ENCODE data around the gene LDLRAP1. TPM values are rescaled to one million over a fixed set of nuclear protein-coding genes. Genes with fewer than 3 reads are reported as not detected.

LDLRAP1 gene
- polyA plus RNA-seq, 1 donor = 17.8 TPM

DNA sequence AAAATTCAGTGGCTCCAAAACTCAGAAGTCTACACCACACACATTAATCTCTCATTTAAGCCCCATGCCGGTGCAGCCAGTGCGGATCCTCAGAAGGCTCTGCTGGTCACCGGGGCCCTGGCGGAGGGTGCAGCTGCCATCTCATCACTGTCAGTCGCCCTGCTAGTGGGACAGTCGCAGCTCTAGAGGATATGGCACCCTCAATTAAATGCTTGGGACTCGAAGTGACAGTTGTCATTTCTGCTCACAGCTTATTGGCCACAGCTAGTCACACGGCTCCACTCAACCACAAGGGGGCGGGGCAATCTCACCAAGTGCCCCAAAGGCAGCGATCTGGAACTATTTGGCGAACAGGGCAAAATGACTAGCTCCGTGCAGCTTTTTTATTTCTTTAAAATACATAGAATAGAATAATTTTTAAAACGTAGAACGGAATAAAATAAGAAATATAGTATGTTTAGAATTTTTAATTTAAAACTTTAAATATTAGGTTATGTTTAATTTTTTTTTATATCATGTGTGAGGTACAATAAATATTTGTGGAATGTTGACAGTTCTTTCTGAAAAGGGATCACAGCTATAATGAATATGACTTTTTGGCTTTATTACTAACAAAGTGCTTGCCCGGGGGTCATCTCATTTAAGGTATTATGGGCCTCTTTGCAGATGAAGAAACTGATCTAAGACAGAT lies 65.2 kb downstream of the LDLRAP1 start:
- WGBS (ENCODE audit: insufficient coverage, low lambda C conversion rate) = 8% methylated on average over 6 of the region's 15 CpGs
- H3K4me1 ChIP-seq (ENCODE audit: control insufficient read depth, insufficient read depth, low read length) = no peaks in the 10 kb centered on the region
- DNase-seq = peak; percentile 63 to 66
- no peak overlapping the region for H3K4me3 ChIP-seq (ENCODE audit: low read length)
- H3K27me3 ChIP-seq (ENCODE audit: control insufficient read depth, insufficient read depth, low read length) = peaks cover 12% of the 10 kb centered on the region
- H3K36me3 ChIP-seq (ENCODE audit: control insufficient read depth, insufficient read depth, low read length) = no peaks in the 10 kb centered on the region
- H3K27ac ChIP-seq (ENCODE audit: low read length) = no peak overlapping the region
- H3K9me3 ChIP-seq (ENCODE audit: control insufficient read depth, low read depth, low read length) = no peaks in the 10 kb centered on the region

DNA sequence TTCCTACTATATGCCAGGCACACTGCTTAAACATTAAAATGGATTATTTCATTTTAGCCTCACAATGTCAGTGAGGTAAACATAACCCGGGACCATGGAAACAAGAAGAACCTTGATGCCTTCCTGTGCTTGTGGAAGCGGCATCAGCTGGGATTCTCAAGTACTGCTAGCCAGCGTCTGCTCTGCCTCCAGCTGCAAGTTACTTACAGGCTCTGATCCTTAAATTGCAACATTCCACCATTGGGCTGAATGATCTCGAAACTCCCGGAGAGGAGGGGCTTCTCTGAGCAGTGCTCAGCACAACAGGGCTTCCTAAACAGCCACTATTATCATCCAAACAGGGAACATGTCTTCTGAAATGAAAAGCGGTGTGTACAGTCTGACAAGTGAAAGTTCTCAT lies 66.5 kb downstream of the LDLRAP1 start:
- Histone ChIP-seq H3K9me3 (ENCODE audit: control insufficient read depth, low read depth, low read length) (no peaks in the 10 kb centered on the region), H3K4me1 (ENCODE audit: control insufficient read depth, insufficient read depth, low read length) (no peaks in the 10 kb centered on the region), H3K4me3 (ENCODE audit: low read length) (no peak overlapping the region), H3K27ac (ENCODE audit: low read length) (no peak overlapping the region), H3K27me3 (ENCODE audit: control insufficient read depth, insufficient read depth, low read length) (peaks cover 12% of the 10 kb centered on the region), H3K36me3 (ENCODE audit: control insufficient read depth, insufficient read depth, low read length) (no peaks in the 10 kb centered on the region)
- DNase-seq = no peak
- 80% methylated on average over 1 of the region's 6 CpGs for WGBS (ENCODE audit: insufficient coverage, low lambda C conversion rate)

DNA sequence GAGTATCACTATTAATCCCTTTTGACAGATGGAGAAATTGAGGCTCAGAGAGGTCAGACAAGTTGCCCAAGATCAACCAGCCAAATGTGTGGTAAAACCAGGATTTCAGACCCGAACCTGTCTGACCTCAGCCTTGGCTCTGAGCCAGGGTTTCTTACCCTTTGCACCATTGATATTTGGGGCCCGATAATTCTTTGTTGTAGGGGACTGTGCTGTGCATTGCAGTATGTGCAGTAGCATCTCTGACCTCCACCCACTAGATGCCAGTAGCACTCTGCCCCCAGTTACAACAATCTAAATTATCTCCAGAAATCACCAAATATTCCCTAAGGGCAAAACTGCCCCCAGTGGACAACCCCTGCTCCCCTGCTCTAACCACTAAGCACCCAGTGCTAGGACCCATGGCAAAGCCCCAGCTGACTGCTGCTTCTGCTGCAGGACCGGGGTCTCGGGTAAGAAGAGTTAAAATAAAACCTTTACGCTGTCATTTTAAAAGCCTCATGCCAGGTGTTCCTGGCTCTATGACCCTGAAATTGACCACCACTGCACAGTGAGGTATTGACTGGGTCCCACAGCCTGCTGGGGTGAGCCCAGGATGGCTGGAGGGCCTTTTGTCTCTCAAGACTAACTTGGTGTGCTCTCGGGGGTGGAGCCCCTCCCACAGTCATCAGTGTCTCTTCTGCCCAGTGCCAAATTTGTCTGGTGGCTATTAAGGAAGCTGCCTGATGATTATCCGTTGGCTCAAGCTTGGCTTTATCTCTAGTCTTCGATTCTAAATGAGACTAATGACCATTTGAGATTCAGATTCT lies 67.6 kb downstream of the LDLRAP1 start:
- Histone ChIP-seq H3K4me1 (ENCODE audit: control insufficient read depth, insufficient read depth, low read length) (no peaks in the 10 kb centered on the region), H3K9me3 (ENCODE audit: control insufficient read depth, low read depth, low read length) (no peaks in the 10 kb centered on the region), H3K36me3 (ENCODE audit: control insufficient read depth, insufficient read depth, low read length) (no peaks in the 10 kb centered on the region), H3K27ac (ENCODE audit: low read length) (no peak overlapping the region), H3K4me3 (ENCODE audit: low read length) (no peak overlapping the region), H3K27me3 (ENCODE audit: control insufficient read depth, insufficient read depth, low read length) (peaks cover 12% of the 10 kb centered on the region)
- no CpG with 5 or more reads among the region's 8 CpGs for WGBS (ENCODE audit: insufficient coverage, low lambda C conversion rate)
- DNase-seq = no peak

DNA sequence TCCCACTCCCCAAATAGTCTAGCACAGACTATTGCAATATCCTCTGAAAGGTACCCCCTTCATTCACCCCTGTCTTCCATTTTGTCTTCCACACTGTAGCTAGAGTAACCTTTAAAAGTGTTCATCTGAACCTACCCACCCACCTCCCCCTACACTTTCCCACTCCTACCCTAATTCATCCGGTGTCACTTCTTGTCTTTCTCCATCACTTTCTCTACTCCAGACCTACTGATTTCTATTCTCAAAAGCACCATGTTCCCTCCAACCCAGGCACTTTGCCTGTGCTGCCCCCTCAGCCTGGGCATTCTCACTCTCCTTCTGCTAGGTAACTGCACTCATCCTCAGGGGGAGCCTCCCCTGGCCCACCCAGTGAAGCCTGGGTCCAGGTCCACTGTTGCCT lies 68.4 kb downstream of the LDLRAP1 start:
- Histone ChIP-seq H3K9me3 (ENCODE audit: control insufficient read depth, low read depth, low read length) (no peaks in the 10 kb centered on the region), H3K27ac (ENCODE audit: low read length) (no peak overlapping the region), H3K4me3 (ENCODE audit: low read length) (no peak overlapping the region), H3K4me1 (ENCODE audit: control insufficient read depth, insufficient read depth, low read length) (no peaks in the 10 kb centered on the region), H3K36me3 (ENCODE audit: control insufficient read depth, insufficient read depth, low read length) (no peaks in the 10 kb centered on the region), H3K27me3 (ENCODE audit: control insufficient read depth, insufficient read depth, low read length) (peaks cover 12% of the 10 kb centered on the region)
- WGBS (ENCODE audit: insufficient coverage, low lambda C conversion rate) = 100% methylated on average over 1 of the region's 1 CpG
- no peak for DNase-seq

DNA sequence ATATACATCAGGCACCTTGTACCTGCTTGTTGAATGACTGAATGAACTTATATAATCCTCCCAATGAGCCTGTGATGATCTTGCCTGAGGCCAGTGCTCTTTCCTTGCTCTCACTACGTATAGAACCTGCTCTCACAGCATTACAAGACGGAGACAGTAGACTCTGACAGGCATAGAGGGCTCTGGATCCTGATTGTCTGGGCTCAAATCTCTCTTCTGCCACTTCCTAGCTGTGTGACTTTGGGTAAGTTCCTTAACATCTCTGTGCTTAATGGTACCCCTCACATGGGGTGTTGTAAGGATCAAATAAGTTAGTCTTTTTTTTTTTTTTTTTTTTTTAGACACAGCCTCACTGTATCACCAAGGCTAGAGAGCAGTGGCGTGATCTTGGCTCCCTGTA lies 69.0 kb downstream of the LDLRAP1 start:
- DNase-seq = no peak
- Histone ChIP-seq H3K9me3 (ENCODE audit: control insufficient read depth, low read depth, low read length) (no peaks in the 10 kb centered on the region), H3K27me3 (ENCODE audit: control insufficient read depth, insufficient read depth, low read length) (peaks cover 12% of the 10 kb centered on the region), H3K4me3 (ENCODE audit: low read length) (no peak overlapping the region), H3K4me1 (ENCODE audit: control insufficient read depth, insufficient read depth, low read length) (no peaks in the 10 kb centered on the region), H3K36me3 (ENCODE audit: control insufficient read depth, insufficient read depth, low read length) (no peaks in the 10 kb centered on the region), H3K27ac (ENCODE audit: low read length) (no peak overlapping the region)
- no CpG with 5 or more reads among the region's 3 CpGs for WGBS (ENCODE audit: insufficient coverage, low lambda C conversion rate)

DNA sequence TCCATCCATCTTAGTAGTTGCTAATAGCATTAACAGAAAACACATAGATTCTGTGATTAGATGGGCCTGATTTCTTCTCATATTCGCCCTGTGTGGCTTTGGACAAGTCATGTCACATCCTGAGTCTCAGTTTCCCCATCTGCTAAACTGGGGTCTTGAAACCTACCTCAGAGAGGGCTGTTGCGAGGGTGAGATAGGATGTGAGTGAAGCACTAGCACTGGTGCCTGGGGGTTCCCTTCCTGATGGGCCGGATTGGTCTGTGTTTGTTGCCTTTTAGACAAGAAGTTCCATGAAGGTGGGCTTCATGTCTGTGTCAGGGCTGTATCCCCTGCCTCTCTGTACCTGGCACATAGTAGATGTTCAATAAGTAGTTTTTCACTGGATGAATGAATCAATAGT lies 69.7 kb downstream of the LDLRAP1 start:
- peaks cover 1% of the 10 kb centered on the region for H3K4me1 ChIP-seq (ENCODE audit: control insufficient read depth, insufficient read depth, low read length)
- no peak for DNase-seq
- no CpG with 5 or more reads among the region's 3 CpGs for WGBS (ENCODE audit: insufficient coverage, low lambda C conversion rate)

DNA sequence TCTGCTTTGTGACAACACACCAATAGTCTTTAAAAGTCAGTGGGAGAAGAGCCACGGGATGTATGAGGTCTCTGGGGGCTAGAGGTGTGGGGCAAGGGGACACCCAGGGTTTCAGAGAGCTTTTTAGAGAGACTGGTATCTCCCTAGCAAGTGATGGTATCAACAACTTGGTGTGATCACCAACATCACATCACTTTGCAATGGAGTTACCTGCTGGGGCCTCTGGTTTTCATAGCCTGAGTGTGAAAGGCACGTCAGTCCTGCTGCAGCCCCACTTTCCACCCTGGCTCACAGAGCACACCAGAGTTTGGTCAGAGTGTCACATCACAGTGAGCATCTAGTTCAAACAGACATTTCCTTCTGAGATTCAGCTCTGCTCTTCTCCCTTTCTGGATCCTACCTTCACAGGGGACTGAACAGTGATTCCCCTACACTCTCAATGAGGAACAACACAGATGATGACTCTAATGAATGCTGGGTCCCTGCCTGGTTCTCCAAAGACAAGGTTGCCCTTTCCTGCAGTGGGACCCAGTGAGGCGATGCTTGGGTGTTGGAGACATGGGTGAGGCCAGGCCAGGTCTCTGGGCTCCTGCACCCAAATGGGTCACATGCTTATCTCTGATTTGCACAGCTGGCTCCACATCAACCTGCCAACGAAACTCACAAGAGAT lies 71.2 kb downstream of the LDLRAP1 start:
- Histone ChIP-seq H3K36me3 (ENCODE audit: control insufficient read depth, insufficient read depth, low read length) (no peaks in the 10 kb centered on the region), H3K27ac (ENCODE audit: low read length) (no peak overlapping the region), H3K9me3 (ENCODE audit: control insufficient read depth, low read depth, low read length) (no peaks in the 10 kb centered on the region), H3K27me3 (ENCODE audit: control insufficient read depth, insufficient read depth, low read length) (peaks cover 28% of the 10 kb centered on the region), H3K4me3 (ENCODE audit: low read length) (no peak overlapping the region), H3K4me1 (ENCODE audit: control insufficient read depth, insufficient read depth, low read length) (peaks cover 6% of the 10 kb centered on the region)
- no CpG with 5 or more reads among the region's 4 CpGs for whole genome bisulfite sequencing (ENCODE audit: insufficient coverage, low lambda C conversion rate)
- DNase-seq = no peak

More for the DNA sequence above, 69.7 kb downstream of the LDLRAP1 start:
- Histone ChIP-seq H3K27me3 (ENCODE audit: control insufficient read depth, insufficient read depth, low read length) (peaks cover 18% of the 10 kb centered on the region), H3K9me3 (ENCODE audit: control insufficient read depth, low read depth, low read length) (no peaks in the 10 kb centered on the region), H3K4me3 (ENCODE audit: low read length) (no peak overlapping the region), H3K36me3 (ENCODE audit: control insufficient read depth, insufficient read depth, low read length) (no peaks in the 10 kb centered on the region), H3K27ac (ENCODE audit: low read length) (no peak overlapping the region)

DNA sequence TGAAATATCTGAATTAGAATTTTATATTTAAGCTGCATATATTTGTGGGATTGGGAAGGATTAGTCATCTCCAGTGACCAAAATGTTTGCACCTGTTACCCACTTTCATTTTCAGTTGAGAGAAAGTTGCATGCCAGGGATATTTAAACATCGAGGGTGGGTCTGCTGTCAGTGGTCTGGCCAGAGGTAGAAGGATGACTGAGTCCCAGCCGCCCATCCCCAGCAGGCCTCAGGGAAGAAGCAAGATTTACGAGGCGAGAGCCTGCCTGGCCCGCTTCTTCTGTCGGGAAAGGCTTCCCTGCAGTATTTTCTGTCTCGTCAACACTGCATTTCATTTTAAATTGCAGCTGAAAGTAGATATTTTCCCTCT lies 71.8 kb downstream of the LDLRAP1 start:
- H3K27ac ChIP-seq (ENCODE audit: low read length) = no peak overlapping the region
- 39% methylated on average over 2 of the region's 7 CpGs for WGBS (ENCODE audit: insufficient coverage, low lambda C conversion rate)
- DNase-seq = no peak
- peaks cover 6% of the 10 kb centered on the region for H3K4me1 ChIP-seq (ENCODE audit: control insufficient read depth, insufficient read depth, low read length)
- H3K27me3 ChIP-seq (ENCODE audit: control insufficient read depth, insufficient read depth, low read length) = peaks cover 29% of the 10 kb centered on the region
- no peaks in the 10 kb centered on the region for H3K9me3 ChIP-seq (ENCODE audit: control insufficient read depth, low read depth, low read length)
- no peaks in the 10 kb centered on the region for H3K36me3 ChIP-seq (ENCODE audit: control insufficient read depth, insufficient read depth, low read length)
- H3K4me3 ChIP-seq (ENCODE audit: low read length) = no peak overlapping the region

DNA sequence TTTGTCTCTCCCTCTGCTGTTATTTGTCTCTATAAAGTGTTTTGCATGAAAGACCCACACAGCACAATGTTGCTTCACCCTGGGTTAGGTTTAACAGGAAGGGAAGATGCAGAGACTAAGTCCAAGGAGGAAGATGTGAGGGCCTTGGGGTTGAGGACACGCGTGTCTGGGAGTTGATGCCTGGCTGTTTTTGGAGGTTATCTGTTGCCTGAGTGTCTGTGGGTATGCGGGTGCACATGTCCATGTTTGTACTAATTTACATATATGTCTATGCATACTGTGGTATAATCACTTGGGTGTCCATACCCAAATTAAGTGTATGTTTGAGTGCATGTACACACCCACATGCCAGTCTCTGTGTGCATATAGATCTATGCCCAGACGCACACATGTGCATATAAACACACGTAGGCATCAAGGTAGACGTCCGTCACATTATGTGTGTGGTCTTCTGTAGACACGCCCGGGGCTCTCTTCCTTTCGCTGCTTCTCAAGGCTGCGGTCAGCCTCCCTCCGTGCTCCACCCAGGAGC lies 72.2 kb downstream of the LDLRAP1 start:
- Histone ChIP-seq H3K27ac (ENCODE audit: low read length) (peak overlapping the region; percentile 47), H3K9me3 (ENCODE audit: control insufficient read depth, low read depth, low read length) (no peaks in the 10 kb centered on the region), H3K27me3 (ENCODE audit: control insufficient read depth, insufficient read depth, low read length) (peaks cover 29% of the 10 kb centered on the region), H3K4me1 (ENCODE audit: control insufficient read depth, insufficient read depth, low read length) (peaks cover 6% of the 10 kb centered on the region), H3K36me3 (ENCODE audit: control insufficient read depth, insufficient read depth, low read length) (no peaks in the 10 kb centered on the region), H3K4me3 (ENCODE audit: low read length) (peak overlapping the region; percentile 58)
- no CpG with 5 or more reads among the region's 12 CpGs for WGBS (ENCODE audit: insufficient coverage, low lambda C conversion rate)
- DNase-seq = no peak

All from large intestine (tissue), 3 donors.